Measurements from ENCODE around the gene CELSR3. TPM values are rescaled to one million over a fixed set of nuclear protein-coding genes. Genes with fewer than 3 reads are reported as not detected.

The CELSR3 gene
- total RNA-seq, 1 experiment from 2014 or later = 24.9 TPM

GRCh38 chr3:48647714-48648113, 15.0 kb downstream of the CELSR3 start:
- H3K9me3 Mint-ChIP-seq (ENCODE audit: low read depth, unreplicated experiment) = no peaks in the 10 kb centered on the region
- no peaks in the 10 kb centered on the region for H3K27me3 Mint-ChIP-seq (ENCODE audit: unreplicated experiment)
- H3K27ac Mint-ChIP-seq (ENCODE audit: unreplicated experiment) = no peak overlapping the region
- TF ChIP-seq CTCF (IDR thresholded peaks at IDR 0.05; ENCODE audit: unreplicated experiment) = no peak
- peaks cover 3% of the 10 kb centered on the region for H3K4me1 Mint-ChIP-seq (ENCODE audit: low read depth, unreplicated experiment)
- CTCF ChIA-PET = no interaction called here
- intact Hi-C loops (cut with micrococcal nuclease; ENCODE audit: unreplicated experiment) = no loop called here
- BruUV-seq (replicated peaks) = no TSS peak
- no peak for DNase-seq
- peaks cover 35% of the 10 kb centered on the region for H3K36me3 Mint-ChIP-seq (ENCODE audit: insufficient read depth, unreplicated experiment)
- no peak overlapping the region for H3K4me3 Mint-ChIP-seq (ENCODE audit: low read depth, unreplicated experiment)

DNA sequence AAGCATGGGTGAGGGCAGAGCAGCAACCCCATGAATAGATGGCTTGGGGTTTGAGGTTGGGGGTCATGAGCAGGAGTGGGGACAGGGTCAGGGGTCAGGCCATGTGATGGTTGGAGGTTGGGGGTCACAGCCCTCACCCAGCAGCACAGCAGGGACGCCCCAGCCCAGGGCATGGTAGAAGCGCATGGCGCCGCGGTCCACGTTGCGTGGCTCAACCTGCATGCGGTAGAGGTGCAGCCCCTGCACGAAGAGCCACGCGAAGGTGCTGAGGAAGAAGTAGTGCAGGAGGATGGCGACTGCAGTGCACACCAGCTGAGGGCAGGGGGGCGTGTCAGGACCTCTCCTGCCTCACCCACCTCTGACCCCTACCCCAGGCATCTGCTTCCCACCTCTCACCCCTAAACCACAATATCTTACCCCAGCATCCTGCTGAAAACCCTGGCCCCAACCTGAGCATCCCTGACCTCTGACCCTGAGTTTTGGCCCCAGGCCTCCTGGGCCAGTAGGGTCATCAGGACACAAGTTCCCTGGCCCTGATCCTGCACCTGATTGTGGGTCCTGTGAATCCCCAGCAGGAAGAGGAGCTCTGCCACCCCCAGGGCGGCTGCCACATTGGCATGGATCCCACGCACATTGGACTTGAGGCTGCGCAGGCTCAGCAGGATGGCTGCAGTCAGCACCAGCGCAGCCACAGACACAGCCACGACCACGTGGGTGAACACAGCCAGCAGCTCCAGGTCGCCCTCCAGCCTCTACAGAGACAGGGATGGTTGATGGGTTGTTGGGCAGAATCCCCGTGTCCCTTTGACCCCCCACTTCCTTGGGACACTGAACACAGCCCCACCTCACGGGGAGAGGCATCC, 17.6 kb downstream of the CELSR3 start:
- H3K4me1 Mint-ChIP-seq (ENCODE audit: low read depth, unreplicated experiment) = no peaks in the 10 kb centered on the region
- H3K27me3 Mint-ChIP-seq (ENCODE audit: unreplicated experiment) = no peaks in the 10 kb centered on the region
- no TSS peak for BruUV-seq (replicated peaks)
- H3K27ac Mint-ChIP-seq (ENCODE audit: unreplicated experiment) = no peak overlapping the region
- H3K9me3 Mint-ChIP-seq (ENCODE audit: low read depth, unreplicated experiment) = no peaks in the 10 kb centered on the region
- intact Hi-C loops (cut with micrococcal nuclease; ENCODE audit: unreplicated experiment) = no loop called here
- peaks cover 33% of the 10 kb centered on the region for H3K36me3 Mint-ChIP-seq (ENCODE audit: insufficient read depth, unreplicated experiment)
- no peak overlapping the region for H3K4me3 Mint-ChIP-seq (ENCODE audit: low read depth, unreplicated experiment)
- no peak for DNase-seq
- CTCF ChIA-PET = no interaction called here
- no peak for TF ChIP-seq CTCF (IDR thresholded peaks at IDR 0.05; ENCODE audit: unreplicated experiment)

- peaks cover 44% of the 10 kb centered on the region for H3K36me3 Mint-ChIP-seq (ENCODE audit: insufficient read depth, unreplicated experiment)
- H3K4me3 Mint-ChIP-seq (ENCODE audit: low read depth, unreplicated experiment) = no peak overlapping the region
- no peak for DNase-seq
- H3K4me1 Mint-ChIP-seq (ENCODE audit: low read depth, unreplicated experiment) = no peaks in the 10 kb centered on the region
- CTCF ChIA-PET = no interaction called here
- H3K9me3 Mint-ChIP-seq (ENCODE audit: low read depth, unreplicated experiment) = no peaks in the 10 kb centered on the region
- intact Hi-C loops (cut with micrococcal nuclease; ENCODE audit: unreplicated experiment) = no loop called here
- BruUV-seq (replicated peaks) = no TSS peak
- no peaks in the 10 kb centered on the region for H3K27me3 Mint-ChIP-seq (ENCODE audit: unreplicated experiment)
- no peak for TF ChIP-seq CTCF (IDR thresholded peaks at IDR 0.05; ENCODE audit: unreplicated experiment)
- H3K27ac Mint-ChIP-seq (ENCODE audit: unreplicated experiment) = peak overlapping the region; percentile 3
Measured at GRCh38 chr3:48642605-48643004, 20.1 kb downstream of the CELSR3 start.

DNA sequence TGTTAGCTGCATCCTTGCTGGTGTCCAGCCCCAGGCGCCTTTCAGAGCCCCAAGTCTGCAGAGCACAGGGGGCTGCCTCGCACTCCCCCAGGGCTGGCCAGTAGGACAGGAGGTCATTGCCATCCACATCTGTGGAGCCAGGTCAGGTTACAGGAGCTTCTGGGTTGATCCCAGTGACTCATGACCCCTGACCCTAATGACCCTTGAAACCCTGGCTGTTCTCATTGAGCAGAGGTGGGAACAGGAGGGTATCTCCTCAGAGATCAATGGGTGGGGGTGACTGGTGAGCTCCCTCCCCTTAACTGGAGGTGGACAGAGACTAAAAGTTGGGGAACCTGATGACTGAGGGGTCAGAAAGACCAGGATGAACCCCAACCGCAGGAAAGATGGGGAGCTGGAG, 21.3 kb downstream of the CELSR3 start:
- H3K4me3 Mint-ChIP-seq (ENCODE audit: low read depth, unreplicated experiment) = no peak overlapping the region
- TF ChIP-seq CTCF (IDR thresholded peaks at IDR 0.05; ENCODE audit: unreplicated experiment) = no peak
- H3K4me1 Mint-ChIP-seq (ENCODE audit: low read depth, unreplicated experiment) = no peaks in the 10 kb centered on the region
- no TSS peak for BruUV-seq (replicated peaks)
- H3K27me3 Mint-ChIP-seq (ENCODE audit: unreplicated experiment) = no peaks in the 10 kb centered on the region
- H3K27ac Mint-ChIP-seq (ENCODE audit: unreplicated experiment) = no peak overlapping the region
- CTCF ChIA-PET = no interaction called here
- intact Hi-C loops (cut with micrococcal nuclease; ENCODE audit: unreplicated experiment) = no loop called here
- H3K36me3 Mint-ChIP-seq (ENCODE audit: insufficient read depth, unreplicated experiment) = peaks cover 38% of the 10 kb centered on the region
- DNase-seq = no peak
- H3K9me3 Mint-ChIP-seq (ENCODE audit: low read depth, unreplicated experiment) = no peaks in the 10 kb centered on the region

All from Calu3 (cell line).